HepG2 (cell line): ENCODE measurements around the gene FSIP1. TPM values are rescaled to one million over a fixed set of nuclear protein-coding genes. Genes with fewer than 3 reads are reported as not detected.
A peak's percentile ranks its signal among the peaks of the same experiment; 100 is the strongest.

Experiments
- CENPBD1 ChIP-seq: sonication (generic); formaldehyde crosslinking; IDR thresholded peaks from 2 replicates; pipeline ENCODE4 v1.8.0; 2022; ENCODE audit warnings: missing genetic modification reagents, low read depth, mild to moderate bottlenecking, borderline replicate concordance
- DNMT1 ChIP-seq: sonication (generic); formaldehyde crosslinking; IDR thresholded peaks from 2 replicates; pipeline ENCODE4 v1.5.1; 2020; ENCODE audit warnings: mild to moderate bottlenecking, missing genetic modification reagents
- HDAC1 ChIP-seq: sonication (generic); formaldehyde crosslinking; IDR thresholded peaks from 2 replicates; pipeline ENCODE4 v1.5.1; 2020; ENCODE audit warnings: mild to moderate bottlenecking, missing genetic modification reagents
- HOMEZ ChIP-seq: IDR thresholded peaks from 2 replicates; pipeline ENCODE4 v1.6.1; 2016; ENCODE audit warnings: low read depth
- KDM2A ChIP-seq: sonication (generic); formaldehyde crosslinking; IDR thresholded peaks from 2 replicates; pipeline ENCODE4 v1.4.0; 2020; ENCODE audit warnings: low read depth, missing genetic modification reagents, borderline replicate concordance
- KDM3A ChIP-seq: IDR thresholded peaks from 2 replicates; pipeline ENCODE4 v1.6.1; 2018; ENCODE audit warnings: low read depth, missing compliant biosample characterization
- MAX ChIP-seq: IDR thresholded peaks from 2 replicates; pipeline ENCODE4 v1.6.1; 2012; ENCODE audit warnings: inconsistent platforms
- MXD1 ChIP-seq: sonication (generic); formaldehyde crosslinking; IDR thresholded peaks from 2 replicates; pipeline ENCODE4 v1.4.0; 2020; ENCODE audit warnings: mild to moderate bottlenecking, missing genetic modification reagents
- NFKB2 ChIP-seq: sonication (generic); formaldehyde crosslinking; IDR thresholded peaks from 2 replicates; pipeline ENCODE4 v1.4.0; 2020; ENCODE audit warnings: missing genetic modification reagents, borderline replicate concordance
- RBAK ChIP-seq: sonication (generic); formaldehyde crosslinking; IDR thresholded peaks from 2 replicates; pipeline ENCODE4 v1.5.1; 2020; ENCODE audit warnings: mild to moderate bottlenecking, missing genetic modification reagents
- SALL1 ChIP-seq: sonication (generic); formaldehyde crosslinking; IDR thresholded peaks from 2 replicates; pipeline ENCODE4 v1.8.0; 2022; ENCODE audit warnings: mild to moderate bottlenecking, missing genetic modification reagents
- SP5 ChIP-seq: IDR thresholded peaks from 2 replicates; pipeline ENCODE4 v1.6.1; 2016; ENCODE audit warnings: low read depth, borderline replicate concordance
- TFAP4 ChIP-seq: sonication (generic); IDR thresholded peaks from 2 replicates; pipeline ENCODE4 v1.6.1; 2016; ENCODE audit warnings: low read depth, borderline replicate concordance
- THAP9 ChIP-seq: sonication (generic); formaldehyde crosslinking; IDR thresholded peaks from 2 replicates; pipeline ENCODE4; 2020; ENCODE audit warnings: missing genetic modification reagents, mild to moderate bottlenecking, borderline replicate concordance
- ZBTB20 ChIP-seq: sonication (generic); formaldehyde crosslinking; IDR thresholded peaks from 2 replicates; pipeline ENCODE4 v1.8.1; 2023; ENCODE audit warnings: missing genetic modification reagents, low read depth, mild to moderate bottlenecking, borderline replicate concordance
- ZFP91 ChIP-seq: sonication (generic); formaldehyde crosslinking; IDR thresholded peaks from 2 replicates; pipeline ENCODE4 v1.9.0; 2022; ENCODE audit warnings: missing genetic modification reagents, mild to moderate bottlenecking, borderline replicate concordance
- ZNF225 ChIP-seq: sonication (generic); formaldehyde crosslinking; IDR thresholded peaks from 2 replicates; pipeline ENCODE4 v1.4.0; 2020; ENCODE audit warnings: mild to moderate bottlenecking, missing genetic modification reagents
- ZNF772 ChIP-seq: sonication (generic); formaldehyde crosslinking; IDR thresholded peaks from 2 replicates; pipeline ENCODE4 v1.5.0; 2020; ENCODE audit warnings: mild to moderate bottlenecking, missing genetic modification reagents
- ZNF782 ChIP-seq: sonication (generic); formaldehyde crosslinking; IDR thresholded peaks from 2 replicates; pipeline ENCODE4 v1.4.0; 2020; ENCODE audit warnings: missing genetic modification reagents, mild to moderate bottlenecking, borderline replicate concordance
- ZNF788 ChIP-seq: sonication (generic); formaldehyde crosslinking; IDR thresholded peaks from 2 replicates; pipeline ENCODE4 v1.5.0; 2020; ENCODE audit warnings: mild to moderate bottlenecking, missing genetic modification reagents, borderline replicate concordance
- polyA plus RNA-seq, 8 experiments: library from polyadenylated mRNA; depleted of rRNA in 3 of 8; stranded (reverse) in 7 of 8; unstranded in 1 of 8; fragments of >200 nt; fragmentation: Illumina TruSeq in 4 of 8; extraction: Trizol in 4 of 8; gene quantifications; 2 replicates each; pipeline versions ENCODE4 v1.2.1 to v1.2.3, GENCODE V29; 2011 to 2016; ENCODE audit warnings: low read depth in 4 of 8, missing spikeins in 1 of 8, mixed read lengths in 1 of 8; ENCODE audit not compliant: insufficient read depth in 1 of 8
- total RNA-seq, 5 experiments: library from RNA; depleted of rRNA; stranded (reverse); fragments of >200 nt; fragmentation: Illumina TruSeq; extraction: Trizol; gene quantifications; 2 replicates each; pipeline ENCODE4 v1.2.3, GENCODE V29; 2016; ENCODE audit warnings: low read depth in 1 of 5

Gene FSIP1
- total and polyA plus RNA-seq, 2 of the 13 experiments (the other 11 are each of a cell fraction or from before 2014, with no cell fraction given): 0.18 TPM; not detected in 1

- TF ChIP-seq THAP9 (CRISPR knock-in tag) (0 out of 2 replicates have a peak, but pooled peaks have one; percentile 24), CENPBD1 (no peak), TFAP4 (0 out of 2 replicates have a peak, but pooled peaks have one; percentile 18), KDM2A (peak; percentile 27; the same call in 1 of the 2 replicates), ZNF782 (CRISPR knock-in tag) (no peak), ZNF772 (CRISPR knock-in tag) (no peak), ZNF788 (peak; percentile 54; the same call in 1 of the 2 replicates), SP5 (CRISPR knock-in tag) (no peak), HDAC1 (CRISPR knock-in tag) (peak; percentile 36; the same call in 1 of the 2 replicates), MXD1 (CRISPR knock-in tag) (peak; percentile 67; the same call in 1 of the 2 replicates), DNMT1 (CRISPR knock-in tag) (no peak), ZFP91 (0 out of 2 replicates have a peak, but pooled peaks have one; percentile 15), MAX (peak; percentile 38; the same call in 1 of the 2 replicates), KDM3A (CRISPR knock-in tag) (0 out of 2 replicates have a peak, but pooled peaks have one; percentile 34), ZBTB20 (CRISPR knock-in tag) (no peak), HOMEZ (no peak), RBAK (CRISPR knock-in tag) (no peak), SALL1 (CRISPR knock-in tag) (peak; percentile 55; the same call in 1 of the 2 replicates), NFKB2 (peak; percentile 63; the same call in 1 of the 2 replicates), ZNF225 (CRISPR knock-in tag) (no peak)
Measured at GRCh38 chr15:39645138-39645975, 137.3 kb downstream of the FSIP1 start (continued).
